ENCODE results near the gene TXNRD1.
"Not testable (repeated sequence)": the region's sequence is repeated elsewhere in the genome, so short reads cannot be mapped to it uniquely, and the experiment has no call there.

The TXNRD1 gene

GRCh38 chr12:104243551-104243950, 28.0 kb downstream of the TXNRD1 start:
- no peak for DNase-seq

- DNase-seq = no peak
Observed at GRCh38 chr12:104243971-104244370, 28.4 kb downstream of the TXNRD1 start.

- no peak for DNase-seq
Observed at GRCh38 chr12:104247698-104248097, 32.1 kb downstream of the TXNRD1 start.

GRCh38 chr12:104248444-104248843, 32.9 kb downstream of the TXNRD1 start:
- DNase-seq = no peak

- DNase-seq = no peak
Observed at GRCh38 chr12:104249017-104249416, 33.4 kb downstream of the TXNRD1 start.

- no peak for DNase-seq
Observed at GRCh38 chr12:104249898-104250297, 34.3 kb downstream of the TXNRD1 start.

GRCh38 chr12:104250366-104251125, 35.0 kb downstream of the TXNRD1 start:
- DNase-seq = no peak

GRCh38 chr12:104257913-104258472, 42.4 kb downstream of the TXNRD1 start:
- no peak for DNase-seq

- no peak for DNase-seq
Observed at GRCh38 chr12:104258476-104259067, 43.0 kb downstream of the TXNRD1 start.

GRCh38 chr12:104263026-104263425, 47.4 kb downstream of the TXNRD1 start:
- DNase-seq = no peak

GRCh38 chr12:104263580-104264358, 48.2 kb downstream of the TXNRD1 start:
- DNase-seq = peak; percentile 82

- not testable (repeated sequence) for DNase-seq
Observed at GRCh38 chr12:104265436-104265835, 49.9 kb downstream of the TXNRD1 start.

- no peak for DNase-seq
Observed at GRCh38 chr12:104272938-104273337, 57.4 kb downstream of the TXNRD1 start.

GRCh38 chr12:104273503-104273902, 57.9 kb downstream of the TXNRD1 start:
- no peak for DNase-seq

GRCh38 chr12:104274811-104275210, 59.2 kb downstream of the TXNRD1 start:
- no peak for DNase-seq

- DNase-seq = no peak
Observed at GRCh38 chr12:104275689-104276088, 60.1 kb downstream of the TXNRD1 start.

- peak; percentile 74 for DNase-seq
Observed at GRCh38 chr12:104276273-104277131, 60.9 kb downstream of the TXNRD1 start.

GRCh38 chr12:104279164-104279563, 63.6 kb downstream of the TXNRD1 start:
- DNase-seq = no peak

GRCh38 chr12:104280111-104280510, 64.5 kb downstream of the TXNRD1 start:
- no peak for DNase-seq

- DNase-seq = no peak
Observed at GRCh38 chr12:104280717-104281458, 65.3 kb downstream of the TXNRD1 start.

GRCh38 chr12:104281636-104282035, 66.1 kb downstream of the TXNRD1 start:
- no peak for DNase-seq

- DNase-seq = no peak
Observed at GRCh38 chr12:104282109-104282508, 66.5 kb downstream of the TXNRD1 start.
